Lung (tissue), 12 donors: Measurements from ENCODE around the gene SLC25A26. TPM values are rescaled to one million over a fixed set of nuclear protein-coding genes. Genes with fewer than 3 reads are reported as not detected.
A peak's percentile ranks its signal among the peaks of the same experiment; 100 is the strongest.

Experiments used
- ATAC-seq: fragments of 200-7000 bp; cut with Tn5 transposase; one replicate; pipeline ENCODE4 v1.9.1; 2020; ENCODE audit warnings: moderate number of reproducible peaks; ENCODE audit not compliant: insufficient read depth, low FRiP score
- DNase-seq, 3 donors: peaks; one replicate each; pipeline ENCODE4 v3.0.0-alpha.2; 2013 to 2017
- H3K27ac ChIP-seq, 2 donors: one replicate each; pipeline ENCODE4 v1.5.1; 2013; ENCODE audit warnings: mild to moderate bottlenecking in 2 of 2, moderate library complexity in 2 of 2, control low read depth in 1 of 2, inconsistent platforms in 1 of 2, low read depth in 1 of 2, low read length in 1 of 2
- H3K27me3 ChIP-seq, 3 donors: one replicate each; pipeline ENCODE4 v1.5.1; 2013; ENCODE audit warnings: low read length in 2 of 3; ENCODE audit not compliant: control insufficient read depth in 3 of 3, insufficient read depth in 3 of 3
- H3K36me3 ChIP-seq, 4 donors: one replicate each; pipeline ENCODE4 v1.5.1; 2013; ENCODE audit warnings: low read length in 4 of 4, mild to moderate bottlenecking in 1 of 4, moderate library complexity in 1 of 4; ENCODE audit not compliant: control insufficient read depth in 4 of 4, insufficient read depth in 4 of 4
- H3K4me1 ChIP-seq, 5 donors: one replicate each; pipeline ENCODE4 v1.5.1; 2013; ENCODE audit warnings: low read length in 5 of 5, mild to moderate bottlenecking in 2 of 5, moderate library complexity in 1 of 5; ENCODE audit not compliant: control insufficient read depth in 5 of 5, insufficient read depth in 5 of 5
- H3K4me3 ChIP-seq: one replicate; pipeline ENCODE4 v1.5.1; 2013; ENCODE audit warnings: mild to moderate bottlenecking, control low read depth, moderate library complexity
- H3K9ac ChIP-seq, 2 donors: one replicate each; pipeline ENCODE4 v1.5.1; 2013; ENCODE audit warnings: low read length in 2 of 2, control low read depth in 1 of 2; ENCODE audit not compliant: insufficient read depth in 1 of 2
- H3K9me3 ChIP-seq, 4 donors: one replicate each; pipeline ENCODE4 v1.5.1; 2013; ENCODE audit warnings: low read length in 3 of 4, mild to moderate bottlenecking in 1 of 4, moderate library complexity in 1 of 4; ENCODE audit not compliant: control insufficient read depth in 4 of 4, insufficient read depth in 3 of 4
- WGBS, 2 donors: extraction: QIAGEN DNeasy Blood & Tissue Kit; methylation state at CpG; one replicate each; pipeline ENCODE4 v1.1.7; 2013; 5-methylcytosine and 5-hydroxymethylcytosine counted together
- polyA plus RNA-seq, 2 donors: library from polyadenylated mRNA; stranded (reverse); fragments of 200-250 nt; gene quantifications; one replicate each; pipeline ENCODE4 v1.2.1, GENCODE V29; 2013
- total RNA-seq, 2 donors: library from RNA; depleted of rRNA in 1 of 2; stranded (reverse); fragments of >200 nt in 1 of 2; gene quantifications; one replicate each; pipeline ENCODE4 v1.2.1, GENCODE V29; 2014 to 2021
- TF ChIP-seq, protein P1 (sequence below): IDR thresholded peaks from 2 replicates; pipeline ENCODE4 v1.5.1; 2012; ENCODE audit warnings: mild to moderate bottlenecking; ENCODE audit errors: control extremely low read depth, extremely low read depth
- donor health status: control.
- donor health status: control.
- donor health status: Bipolar disorder and iron deficiency.
- donor health status: healthy.
- donor health status: DM: yes; HTN: yes; CAD: no.

SLC25A26 gene
- total and polyA plus RNA-seq, 4 donors = 10.4 to 18.0 (median 14.9) TPM

DNA sequence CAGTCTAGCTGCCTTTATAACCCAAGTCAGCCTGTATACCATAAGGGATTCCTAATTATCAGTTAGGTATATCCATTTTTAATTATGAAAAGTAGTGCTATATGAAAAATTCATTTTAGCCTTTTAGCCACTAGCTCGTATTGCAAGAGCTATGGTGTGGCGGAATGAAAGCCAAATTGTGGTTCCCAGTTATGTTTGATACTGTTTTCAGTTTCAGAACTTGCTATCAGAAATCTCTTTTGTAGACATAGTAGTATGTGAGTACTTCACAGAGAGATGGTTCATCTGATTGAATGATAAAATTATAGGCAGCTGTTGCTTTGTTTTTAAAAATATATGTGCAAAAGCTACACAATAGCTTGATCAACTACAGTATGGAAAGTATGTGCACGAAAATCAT is 134.6 kb downstream of the SLC25A26 start:
- H3K9me3 ChIP-seq = no peaks in the 10 kb centered on the region
- no peak overlapping the region for H3K27ac ChIP-seq
- H3K27me3 ChIP-seq = no peaks in the 10 kb centered on the region
- H3K9ac ChIP-seq = no peak overlapping the region
- TF ChIP-seq, protein P1, sequence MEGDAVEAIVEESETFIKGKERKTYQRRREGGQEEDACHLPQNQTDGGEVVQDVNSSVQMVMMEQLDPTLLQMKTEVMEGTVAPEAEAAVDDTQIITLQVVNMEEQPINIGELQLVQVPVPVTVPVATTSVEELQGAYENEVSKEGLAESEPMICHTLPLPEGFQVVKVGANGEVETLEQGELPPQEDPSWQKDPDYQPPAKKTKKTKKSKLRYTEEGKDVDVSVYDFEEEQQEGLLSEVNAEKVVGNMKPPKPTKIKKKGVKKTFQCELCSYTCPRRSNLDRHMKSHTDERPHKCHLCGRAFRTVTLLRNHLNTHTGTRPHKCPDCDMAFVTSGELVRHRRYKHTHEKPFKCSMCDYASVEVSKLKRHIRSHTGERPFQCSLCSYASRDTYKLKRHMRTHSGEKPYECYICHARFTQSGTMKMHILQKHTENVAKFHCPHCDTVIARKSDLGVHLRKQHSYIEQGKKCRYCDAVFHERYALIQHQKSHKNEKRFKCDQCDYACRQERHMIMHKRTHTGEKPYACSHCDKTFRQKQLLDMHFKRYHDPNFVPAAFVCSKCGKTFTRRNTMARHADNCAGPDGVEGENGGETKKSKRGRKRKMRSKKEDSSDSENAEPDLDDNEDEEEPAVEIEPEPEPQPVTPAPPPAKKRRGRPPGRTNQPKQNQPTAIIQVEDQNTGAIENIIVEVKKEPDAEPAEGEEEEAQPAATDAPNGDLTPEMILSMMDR = no peak
- H3K4me1 ChIP-seq = peaks cover 0 to 10% (median 0%) of the 10 kb centered on the region in 5 donors
- H3K36me3 ChIP-seq = no peaks in the 10 kb centered on the region
- ATAC-seq = no peak
- H3K4me3 ChIP-seq = no peak overlapping the region
- 88 to 90% methylated on average over 3 of the region's 3 CpGs for whole genome bisulfite sequencing, 2 donors
- DNase-seq = no peak

DNA sequence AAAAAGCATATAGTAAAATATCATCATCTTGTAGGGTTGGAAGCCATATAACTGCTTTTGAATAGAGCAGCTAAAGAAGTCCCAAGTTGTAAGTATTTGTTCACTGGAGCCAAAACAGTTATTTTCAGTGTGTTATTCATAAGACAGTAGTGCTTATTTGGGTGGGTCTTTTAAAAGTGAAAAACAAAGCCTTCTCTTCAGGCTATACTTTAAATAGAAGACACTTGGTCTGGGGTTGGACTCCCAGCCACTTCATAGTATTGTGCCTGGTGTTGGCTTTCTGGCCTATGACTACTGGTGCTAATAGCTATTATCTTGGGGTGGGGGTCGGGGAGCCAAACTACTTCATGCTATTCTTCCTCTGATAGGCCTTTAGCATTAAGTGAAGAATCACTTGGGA is 135.2 kb downstream of the SLC25A26 start:
- ATAC-seq (no peak), DNase-seq (no peak)
- Histone ChIP-seq H3K9me3 (no peaks in the 10 kb centered on the region), H3K27ac (no peak overlapping the region), H3K36me3 (no peaks in the 10 kb centered on the region), H3K27me3 (no peaks in the 10 kb centered on the region), H3K4me1 (peaks cover 0 to 10% (median 0%) of the 10 kb centered on the region in 5 donors), H3K4me3 (no peak overlapping the region), H3K9ac (no peak overlapping the region)
- TF ChIP-seq, protein P1 = no peak
- WGBS, 2 donors = 96 to 100% methylated on average over 1 of the region's 1 CpG

DNA sequence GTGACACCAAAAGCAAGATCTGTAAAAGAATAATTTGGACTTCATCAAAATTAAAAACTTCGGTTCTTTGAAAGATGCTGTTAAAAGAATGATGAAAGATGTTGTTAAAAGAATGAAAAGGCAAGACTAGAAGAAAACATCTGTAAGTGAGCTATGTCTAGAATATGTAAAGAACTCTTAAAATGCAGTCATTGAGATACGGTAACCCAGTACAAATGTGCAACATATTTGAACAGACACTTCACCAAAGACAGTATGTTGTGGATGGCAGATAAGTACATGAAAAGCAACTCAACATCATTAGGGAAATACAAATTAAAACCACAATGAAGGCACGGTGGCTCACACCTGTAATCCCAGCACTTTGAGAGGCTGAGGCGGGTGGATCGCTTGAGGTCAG is 140.6 kb downstream of the SLC25A26 start:
- H3K9ac ChIP-seq = no peak overlapping the region
- TF ChIP-seq, protein P1 = no peak
- H3K4me1 ChIP-seq = peaks cover 0 to 20% (median 4%) of the 10 kb centered on the region in 5 donors
- H3K27ac ChIP-seq = no peak overlapping the region
- DNase-seq (no peak), ATAC-seq (no peak)
- no peak overlapping the region for H3K4me3 ChIP-seq
- H3K36me3 ChIP-seq = no peaks in the 10 kb centered on the region
- no peaks in the 10 kb centered on the region for H3K9me3 ChIP-seq
- no peaks in the 10 kb centered on the region for H3K27me3 ChIP-seq
- 92 to 97% methylated on average over 5 of the region's 5 CpGs for WGBS, 2 donors

DNA sequence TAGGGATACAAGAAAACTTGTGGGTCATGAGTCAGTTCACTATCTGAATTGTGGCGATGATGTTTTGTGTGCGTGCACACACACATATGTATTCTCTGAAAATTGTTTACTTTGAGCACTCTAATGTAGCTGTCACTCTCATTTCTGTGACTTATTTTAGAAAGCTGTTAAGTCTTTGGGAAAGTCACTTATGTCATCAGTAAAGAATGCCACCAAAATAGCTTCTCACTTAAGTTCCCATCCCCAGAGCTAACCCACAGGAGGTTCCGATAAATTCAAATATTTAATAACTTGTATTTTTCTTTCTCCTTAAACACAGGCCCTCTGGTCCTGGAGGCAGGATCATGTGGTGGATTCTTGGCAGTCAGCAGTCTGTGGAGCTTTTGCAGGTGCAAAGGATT is 141.7 kb downstream of the SLC25A26 start:
- Histone ChIP-seq H3K9ac (no peak overlapping the region), H3K4me3 (no peak overlapping the region), H3K27me3 (no peaks in the 10 kb centered on the region), H3K9me3 (no peaks in the 10 kb centered on the region), H3K36me3 (no peaks in the 10 kb centered on the region), H3K27ac (no peak overlapping the region), H3K4me1 (peaks cover 0 to 24% (median 4%) of the 10 kb centered on the region in 5 donors)
- DNase-seq (peak in 2 of 3 donors; percentile 16 to 41), ATAC-seq (no peak)
- WGBS, 2 donors = 84 to 88% methylated on average over 3 of the region's 3 CpGs
- TF ChIP-seq, protein P1 = no peak
